ENCODE results near the gene EDEM2.
"Not testable (repeated sequence)": the region's sequence is repeated elsewhere in the genome, so short reads cannot be mapped to it uniquely, and the experiment has no call there.

EDEM2 gene

GRCh38 chr20:35084998-35085397 lies 62.1 kb downstream of the EDEM2 start:
- no peak for DNase-seq

- DNase-seq: not testable (repeated sequence)
Observed at GRCh38 chr20:35080348-35080642, 66.8 kb downstream of the EDEM2 start.

- DNase-seq: no peak
Observed at GRCh38 chr20:35079472-35080347, 67.4 kb downstream of the EDEM2 start.

GRCh38 chr20:35077872-35078271 lies 69.3 kb downstream of the EDEM2 start:
- DNase-seq: no peak

GRCh38 chr20:35077341-35077740 lies 69.8 kb downstream of the EDEM2 start:
- no peak for DNase-seq

- DNase-seq: not testable (repeated sequence)
Observed at GRCh38 chr20:35071436-35072153, 75.5 kb downstream of the EDEM2 start.

- DNase-seq: no peak
Observed at GRCh38 chr20:35066194-35066593, 80.9 kb downstream of the EDEM2 start.
